ENCODE measurements around the gene MPPED1.

Gene MPPED1

DNA sequence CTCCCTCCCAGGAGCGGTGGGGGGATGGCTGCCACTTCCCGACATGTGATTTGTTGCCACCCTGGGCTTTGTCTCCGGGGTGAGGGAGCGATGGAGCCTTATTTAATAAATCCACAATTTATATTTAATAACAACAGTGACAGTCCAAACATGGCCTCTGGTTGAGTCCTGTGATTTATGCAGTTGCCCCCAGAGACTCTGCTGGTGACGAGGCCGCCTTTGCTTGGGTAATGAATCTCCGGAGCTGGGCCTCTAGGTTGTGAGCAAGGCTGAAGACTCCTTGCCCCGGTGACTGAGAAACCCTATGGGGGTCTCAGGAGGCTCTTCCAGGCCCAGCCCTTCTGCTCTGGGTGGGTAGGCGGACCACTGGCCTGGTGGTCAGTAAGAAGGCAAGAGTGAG, 16.7 kb downstream of the MPPED1 start:
- DNase-seq = no peak

DNA sequence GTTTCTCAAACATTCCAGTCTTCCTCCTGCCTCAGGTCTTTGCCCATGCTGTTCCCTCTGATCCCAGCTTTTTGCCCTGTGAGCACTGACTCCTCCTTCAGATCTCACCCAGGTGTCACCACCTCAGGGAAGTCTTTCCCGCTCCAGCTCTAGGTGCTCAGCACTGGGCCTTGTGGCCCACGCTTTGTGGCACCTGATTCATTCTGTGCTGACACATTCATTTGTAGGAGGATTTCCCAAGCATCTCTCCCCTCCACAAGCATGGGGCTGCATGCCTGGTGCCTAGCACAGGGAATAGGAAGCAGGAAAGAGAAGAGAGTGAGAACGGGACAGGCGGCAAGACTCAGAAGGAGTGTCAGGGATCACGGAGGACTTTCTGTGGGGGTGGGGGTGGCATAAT, 17.6 kb downstream of the MPPED1 start:
- DNase-seq = peak in 1 of 51 donors; percentile 41

DNA sequence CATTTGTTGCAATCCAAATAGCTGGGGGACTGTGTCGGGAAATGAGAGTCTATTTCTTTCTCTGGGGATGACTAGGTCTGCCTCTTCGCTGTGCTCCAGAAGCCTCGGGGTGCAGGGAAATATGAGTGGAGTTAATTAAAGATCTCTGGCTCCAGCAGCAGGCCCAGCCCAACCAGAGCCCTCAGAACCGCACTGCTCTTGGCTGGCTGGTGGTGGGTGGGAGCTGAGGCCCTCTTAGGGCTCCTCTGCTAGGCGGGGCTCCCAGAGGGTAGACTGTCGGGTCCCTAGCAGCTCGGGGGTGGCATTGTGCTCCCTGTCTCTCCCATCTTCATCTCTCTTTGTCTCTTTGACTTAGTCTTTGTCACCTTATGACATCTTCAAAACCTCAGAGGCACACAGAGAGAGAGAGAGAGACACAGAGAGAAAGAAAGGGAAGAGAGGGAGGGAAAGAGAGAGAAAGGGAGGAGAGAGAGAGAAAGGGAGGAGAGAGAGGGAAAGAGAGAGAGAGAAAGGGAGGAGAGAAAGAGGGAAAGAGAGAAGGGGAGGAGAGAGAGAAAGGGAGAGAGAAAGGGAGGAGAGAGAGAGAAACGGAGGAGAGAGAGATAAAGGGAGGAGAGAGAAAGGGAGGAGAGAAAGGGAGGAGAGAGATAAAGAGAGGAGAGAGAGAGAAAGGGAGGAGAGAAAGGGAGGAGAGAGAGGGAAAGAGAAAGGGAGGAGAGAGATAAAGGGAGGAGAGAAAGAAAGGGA, 20.2 kb downstream of the MPPED1 start:
- no peak for DNase-seq

DNA sequence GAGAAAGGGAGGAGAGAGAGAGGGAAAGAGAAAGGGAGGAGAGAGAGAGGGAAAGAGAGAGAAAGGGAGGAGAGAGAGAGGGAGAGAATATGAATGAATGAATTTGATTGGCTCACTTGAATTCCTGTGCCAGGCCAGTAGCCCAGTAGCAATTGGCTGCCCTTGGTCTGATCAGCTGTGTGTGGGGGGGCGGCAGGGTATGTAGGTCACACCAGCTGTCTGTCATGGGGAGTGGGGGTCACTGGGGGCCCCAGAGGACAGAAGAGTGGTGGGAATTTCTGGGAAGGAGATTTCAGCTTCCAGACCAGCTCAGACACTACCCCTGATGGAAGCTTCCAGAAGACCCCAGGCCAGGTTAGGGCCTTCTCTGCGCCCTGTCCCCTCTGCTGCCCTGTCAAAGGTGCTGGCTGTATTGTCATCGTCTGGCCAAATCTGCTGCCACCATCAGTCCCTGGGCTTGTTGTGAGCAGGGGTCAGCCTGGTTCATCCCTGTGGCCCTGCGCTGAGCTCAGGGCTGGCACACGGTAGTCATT, 21.1 kb downstream of the MPPED1 start:
- no peak for DNase-seq

DNA sequence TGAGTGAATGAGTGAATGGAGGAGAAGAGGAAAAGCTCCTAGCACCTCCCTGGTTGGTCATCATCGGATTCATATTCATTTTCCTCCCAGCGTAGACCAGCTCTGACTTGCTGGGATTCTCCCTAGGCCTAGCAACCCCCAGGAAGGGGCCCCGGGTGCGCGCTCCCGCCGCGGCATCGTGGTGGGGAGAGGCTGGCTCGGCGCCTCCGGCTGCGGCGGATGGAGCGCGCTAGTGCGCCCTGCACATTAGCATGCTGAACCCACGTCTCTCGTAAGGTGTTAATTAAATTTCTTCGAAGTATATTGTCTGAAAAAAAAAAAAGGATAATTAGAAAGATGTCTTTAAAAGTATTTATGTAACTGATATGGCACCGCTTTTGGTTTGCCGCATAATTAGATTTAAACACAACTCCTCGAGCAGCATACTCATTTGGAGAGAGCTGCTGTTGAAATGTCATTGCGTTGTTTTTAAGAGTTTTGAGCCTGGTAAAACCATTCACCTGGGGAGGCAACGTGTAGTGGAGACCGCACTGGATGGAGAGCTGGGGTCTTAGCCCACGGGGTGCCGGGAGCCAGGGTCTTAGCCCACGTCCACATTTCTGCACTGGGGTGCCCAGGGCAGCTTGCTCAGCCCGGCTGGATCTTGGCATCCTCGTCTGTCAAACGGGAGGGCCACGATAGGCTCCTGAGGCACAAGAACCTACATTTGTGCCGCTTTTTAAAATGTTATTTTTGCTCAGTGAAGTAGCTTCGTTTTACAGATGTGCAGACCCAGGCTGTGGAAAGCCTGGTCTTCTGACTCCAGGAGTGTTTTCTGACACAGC, 21.8 kb downstream of the MPPED1 start:
- DNase-seq = no peak

DNA sequence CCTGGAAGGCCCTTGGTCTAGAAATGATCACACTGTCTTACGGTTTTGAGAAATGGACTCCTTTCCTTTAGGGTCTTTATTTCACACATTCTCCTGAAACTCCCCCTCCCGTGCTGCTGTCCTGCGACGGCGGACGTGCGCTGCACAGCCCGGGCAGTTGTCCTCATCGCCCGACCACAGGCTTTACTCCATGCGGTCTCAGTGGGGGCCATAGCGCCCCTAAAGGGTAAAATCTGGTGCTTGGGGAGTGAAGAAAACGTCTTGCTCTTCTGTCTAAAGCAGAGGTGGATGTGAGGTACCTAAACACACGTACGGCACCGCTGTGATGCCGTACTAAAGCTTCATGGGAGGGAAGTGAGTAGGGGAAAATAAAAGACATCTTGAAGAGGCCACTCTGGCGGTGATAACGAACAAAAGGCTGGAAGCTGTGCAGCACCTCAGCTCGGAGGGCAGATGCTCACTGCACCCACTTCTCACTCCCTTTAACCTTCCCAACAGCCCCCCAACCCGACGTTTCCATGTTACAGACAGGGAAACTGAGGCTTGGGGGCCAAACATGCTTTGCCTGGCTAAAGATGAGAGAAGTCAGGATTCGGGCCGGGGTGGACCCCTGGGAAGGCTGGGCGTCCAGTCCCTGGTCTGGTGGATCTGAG, 22.6 kb downstream of the MPPED1 start:
- no peak for DNase-seq

DNA sequence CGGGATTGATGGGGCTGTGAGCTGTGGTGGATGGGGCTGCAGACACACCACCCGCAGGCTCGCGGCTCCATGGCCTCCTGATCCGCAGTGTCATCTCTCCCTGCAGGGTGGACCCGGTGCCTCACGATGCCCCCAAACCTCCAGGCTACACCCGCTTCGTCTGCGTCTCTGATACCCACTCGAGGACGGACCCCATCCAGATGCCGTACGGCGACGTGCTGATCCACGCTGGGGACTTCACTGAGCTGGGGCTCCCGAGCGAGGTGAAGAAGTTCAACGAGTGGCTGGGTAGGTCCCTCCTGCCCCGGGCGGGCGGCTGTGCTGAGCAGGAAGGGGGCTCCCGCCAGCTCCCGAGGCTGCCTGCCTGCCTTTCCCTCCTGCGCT, 23.1 kb downstream of the MPPED1 start:
- no peak for DNase-seq

DNA sequence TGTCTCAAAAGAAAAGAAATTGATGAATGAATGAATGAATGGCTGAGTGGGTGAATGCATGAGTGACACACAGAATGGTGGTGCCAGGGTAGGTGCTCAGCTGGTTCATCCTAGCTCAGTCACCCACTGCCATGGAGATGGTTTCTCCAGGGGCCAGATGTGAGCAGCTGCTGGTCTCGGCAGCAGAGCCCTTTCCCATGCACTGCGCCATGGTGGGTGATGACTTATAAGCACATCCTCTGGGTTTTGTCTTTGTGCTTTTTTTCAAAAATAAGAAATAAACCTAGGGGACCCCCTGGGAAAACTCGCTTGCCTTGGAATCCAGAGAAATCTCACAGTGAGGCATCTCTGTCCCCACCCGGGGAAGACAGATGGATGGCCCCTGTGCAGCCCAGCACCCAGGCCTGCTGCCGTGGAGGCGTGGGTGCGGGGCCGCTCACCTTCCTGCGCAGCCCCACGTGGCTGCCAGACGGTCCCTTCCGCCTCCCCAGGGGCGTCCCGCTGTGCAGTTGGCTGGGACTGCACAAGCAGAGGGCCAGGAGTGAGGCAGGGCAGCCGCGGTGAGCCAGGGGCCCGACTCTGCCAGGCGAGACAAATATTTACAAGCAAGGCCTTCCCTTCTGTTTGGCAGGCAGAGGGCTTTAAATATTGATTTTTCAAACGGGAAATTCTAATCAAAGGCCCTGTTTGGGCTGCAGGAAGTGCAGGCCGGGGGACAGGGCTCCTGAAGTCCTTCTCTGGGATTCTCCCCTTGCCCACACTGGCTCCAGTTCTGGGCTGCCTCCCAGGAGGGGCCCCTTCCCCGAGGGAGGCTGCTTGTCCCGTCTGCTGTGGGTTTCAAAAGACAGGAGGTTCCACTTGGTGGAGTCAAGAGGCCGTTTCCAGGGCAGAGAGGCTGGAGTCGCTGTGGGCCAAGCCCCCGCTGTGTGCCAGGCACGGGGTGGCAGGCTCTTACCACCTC, 24.3 kb downstream of the MPPED1 start:
- DNase-seq = peak in 9 of 51 donors; percentile 6 to 34 (median 10)

DNA sequence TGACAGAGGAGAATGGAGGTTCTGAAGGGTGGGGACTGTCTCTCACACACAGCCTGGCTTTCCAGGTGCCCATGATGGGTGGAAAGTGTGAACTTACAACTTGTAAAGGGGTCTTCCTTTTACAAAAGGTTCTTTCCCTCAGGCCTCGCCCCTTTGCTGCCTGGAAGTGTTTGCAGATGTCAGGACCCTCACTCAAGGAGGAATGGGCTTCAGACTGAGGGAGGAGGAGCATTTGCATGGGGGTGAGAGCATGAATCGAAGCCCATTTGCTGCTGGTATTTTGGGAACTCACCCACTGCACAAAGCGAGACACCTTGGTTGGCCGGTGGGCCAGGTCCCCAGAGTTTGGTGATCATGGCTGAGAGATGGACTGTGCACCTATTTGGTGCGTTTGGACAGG, 25.1 kb downstream of the MPPED1 start:
- DNase-seq = no peak

DNA sequence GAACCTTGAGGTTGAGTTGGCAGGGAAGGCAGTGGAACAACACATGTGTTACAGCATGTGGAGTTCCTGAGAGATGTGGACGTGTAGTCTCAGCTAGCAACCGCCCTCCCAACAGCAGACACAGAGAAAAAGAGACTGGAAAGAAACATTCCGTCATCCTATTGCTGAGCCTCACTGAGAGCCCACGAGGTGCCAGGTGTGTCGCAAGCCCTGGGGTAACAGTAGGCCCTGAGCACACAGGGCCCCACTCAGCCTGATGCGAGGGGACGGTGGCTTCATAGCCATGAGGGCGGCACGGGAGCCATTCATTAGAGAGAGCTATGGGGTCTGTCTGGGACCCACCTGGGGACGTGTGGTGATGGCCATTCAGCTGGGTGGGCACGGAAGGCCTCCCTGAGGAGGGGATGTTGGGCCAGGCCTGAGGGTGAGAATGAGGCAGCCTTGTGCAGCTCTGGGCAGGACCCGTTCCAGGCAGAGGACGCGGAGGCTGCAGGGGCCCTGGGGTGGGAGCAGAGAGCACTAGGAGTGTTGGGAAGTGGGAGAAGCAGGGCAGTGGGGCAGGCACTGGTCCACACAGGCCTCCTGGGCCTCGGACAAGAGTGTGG, 26.2 kb downstream of the MPPED1 start:
- no peak for DNase-seq

DNA sequence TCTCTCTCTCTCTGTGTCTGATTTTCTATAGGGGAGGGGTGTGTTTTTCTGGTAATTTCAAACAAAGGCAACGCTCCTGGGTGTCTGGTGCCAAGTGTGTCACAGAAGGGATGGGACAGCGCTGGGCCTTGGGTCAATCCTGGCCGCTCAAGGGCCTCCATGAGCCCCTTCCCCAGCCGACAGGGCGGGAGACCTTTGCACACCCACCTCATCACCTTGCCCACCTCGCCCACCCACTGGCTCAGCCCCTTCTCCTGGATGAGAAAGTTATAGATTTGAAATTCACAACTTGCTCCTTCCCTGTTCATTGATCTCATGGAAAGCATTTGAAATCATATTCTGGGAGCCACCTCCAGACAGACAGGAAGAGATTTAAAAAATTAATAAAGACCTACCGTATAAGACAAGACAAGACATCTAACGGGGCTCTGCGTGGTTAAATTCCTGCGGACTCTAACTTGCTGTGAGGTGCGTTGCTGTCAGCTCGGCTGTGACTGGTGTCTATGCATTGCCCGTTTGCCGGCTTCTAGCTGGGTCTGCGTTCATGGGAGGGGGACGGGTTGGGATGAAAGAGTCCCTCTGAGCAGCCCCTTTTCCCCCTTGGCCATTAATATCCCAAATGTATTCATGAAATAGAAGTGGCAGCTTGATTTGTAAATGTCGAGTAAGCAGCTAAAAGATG, 27.0 kb downstream of the MPPED1 start:
- no peak for DNase-seq

DNA sequence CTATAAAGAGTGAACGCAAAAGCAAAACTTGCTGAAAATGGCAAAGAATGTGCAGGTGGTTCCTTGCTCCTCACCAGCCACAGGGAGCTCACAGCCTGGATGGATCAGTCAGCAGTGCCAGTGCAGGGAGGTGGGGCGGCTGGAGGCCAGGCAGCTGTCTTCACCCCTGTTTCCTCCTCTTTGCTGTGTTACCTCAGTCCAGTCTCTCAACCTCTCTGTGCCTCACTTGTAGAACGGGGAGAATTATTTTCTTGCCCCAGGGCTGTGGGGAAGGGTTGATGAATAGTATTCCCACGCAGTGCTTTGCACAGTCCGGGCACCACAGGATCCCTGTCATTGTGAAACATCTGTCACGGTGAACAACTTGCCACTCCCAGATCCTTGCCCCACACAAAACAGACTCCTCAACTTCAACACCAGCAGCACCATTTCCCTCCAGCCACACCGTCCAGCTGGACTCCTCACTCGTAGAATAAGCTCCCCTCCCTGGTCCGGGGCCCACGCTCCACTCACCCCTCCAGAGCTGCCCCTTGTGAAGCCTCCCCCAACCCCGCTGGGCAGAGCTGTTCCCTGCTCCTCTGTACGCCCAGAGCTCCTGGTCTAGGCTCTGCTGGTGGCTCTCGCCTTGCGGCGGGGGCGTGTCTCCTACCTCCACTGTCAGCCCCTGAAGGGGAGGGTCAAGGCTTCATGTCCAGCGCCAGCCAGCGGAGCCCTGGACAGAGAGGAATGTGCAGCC, 27.7 kb downstream of the MPPED1 start:
- no peak for DNase-seq

DNA sequence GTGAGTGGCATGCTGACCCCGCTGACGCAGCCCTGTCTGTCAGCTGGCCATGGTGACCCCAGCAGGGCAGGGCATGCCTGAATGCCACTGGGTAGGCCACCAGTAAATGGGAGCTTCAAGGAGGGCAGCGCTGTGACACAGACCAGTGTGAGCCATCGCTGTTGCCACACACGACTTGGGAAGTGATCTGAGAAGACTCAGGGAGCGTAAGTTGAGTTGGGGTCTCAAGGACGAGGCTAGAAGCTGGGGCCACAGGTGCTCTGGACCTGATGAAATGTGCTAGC, 28.2 kb downstream of the MPPED1 start:
- no peak for DNase-seq

DNA sequence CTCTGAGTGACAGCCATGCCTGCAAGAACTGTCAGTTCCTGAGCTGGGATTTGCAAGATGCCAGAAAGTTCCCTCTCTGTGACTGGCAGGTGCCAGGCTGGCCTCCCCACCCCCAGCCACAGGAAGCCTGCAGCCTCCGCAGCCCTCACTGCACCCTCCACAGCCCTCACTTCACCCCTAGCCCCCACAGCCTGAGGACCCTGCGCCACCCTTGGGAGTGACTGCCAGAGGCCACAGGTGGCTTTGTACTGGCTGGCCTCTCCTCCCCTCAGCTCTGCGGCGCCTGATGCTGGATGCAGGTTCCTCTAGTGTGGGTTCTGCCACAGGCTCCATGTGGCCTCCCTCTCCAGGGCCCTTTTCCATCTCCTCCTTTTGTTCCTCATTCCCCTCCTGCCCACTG, 28.7 kb downstream of the MPPED1 start:
- DNase-seq = no peak

DNA sequence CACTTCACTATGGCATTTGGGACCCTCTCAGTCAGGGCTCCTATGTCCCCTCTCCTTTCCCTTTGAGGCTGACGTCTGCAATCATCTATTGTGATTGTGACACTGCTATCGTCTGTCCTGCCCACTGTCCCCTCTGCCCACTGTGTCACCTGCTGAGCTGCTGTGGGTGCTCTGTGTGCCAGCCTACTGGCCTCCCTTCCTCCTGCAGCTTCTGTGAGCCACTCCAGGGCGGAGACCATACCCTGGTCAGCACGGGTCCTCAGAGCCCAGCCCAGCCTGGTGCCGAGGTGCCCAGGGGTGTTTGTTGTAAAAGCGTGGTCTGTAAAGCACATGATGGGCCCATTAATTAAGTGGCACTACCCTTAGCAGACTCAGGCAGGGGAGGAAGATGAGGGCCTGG, 29.4 kb downstream of the MPPED1 start:
- no peak for DNase-seq

DNA sequence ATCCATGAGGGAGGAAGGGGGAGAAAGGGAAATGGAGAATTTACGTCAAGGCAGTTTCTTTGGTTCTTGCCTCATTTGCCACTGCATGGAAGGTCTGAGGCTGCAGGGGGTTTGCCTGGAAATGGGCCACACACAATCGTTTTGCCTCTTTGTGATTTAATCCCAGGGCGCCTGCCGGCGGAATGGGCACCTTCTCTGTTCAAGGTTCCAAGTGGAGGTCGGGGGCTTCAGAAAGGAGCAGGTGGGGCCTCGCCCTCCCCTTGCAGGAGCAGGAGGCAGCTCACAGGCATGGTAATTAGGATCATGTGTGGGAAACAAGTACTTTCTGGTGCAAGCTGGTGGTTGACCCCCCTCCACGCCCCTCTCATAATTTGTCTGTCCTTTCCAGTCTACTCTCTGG, 29.9 kb downstream of the MPPED1 start:
- no peak for DNase-seq

DNA sequence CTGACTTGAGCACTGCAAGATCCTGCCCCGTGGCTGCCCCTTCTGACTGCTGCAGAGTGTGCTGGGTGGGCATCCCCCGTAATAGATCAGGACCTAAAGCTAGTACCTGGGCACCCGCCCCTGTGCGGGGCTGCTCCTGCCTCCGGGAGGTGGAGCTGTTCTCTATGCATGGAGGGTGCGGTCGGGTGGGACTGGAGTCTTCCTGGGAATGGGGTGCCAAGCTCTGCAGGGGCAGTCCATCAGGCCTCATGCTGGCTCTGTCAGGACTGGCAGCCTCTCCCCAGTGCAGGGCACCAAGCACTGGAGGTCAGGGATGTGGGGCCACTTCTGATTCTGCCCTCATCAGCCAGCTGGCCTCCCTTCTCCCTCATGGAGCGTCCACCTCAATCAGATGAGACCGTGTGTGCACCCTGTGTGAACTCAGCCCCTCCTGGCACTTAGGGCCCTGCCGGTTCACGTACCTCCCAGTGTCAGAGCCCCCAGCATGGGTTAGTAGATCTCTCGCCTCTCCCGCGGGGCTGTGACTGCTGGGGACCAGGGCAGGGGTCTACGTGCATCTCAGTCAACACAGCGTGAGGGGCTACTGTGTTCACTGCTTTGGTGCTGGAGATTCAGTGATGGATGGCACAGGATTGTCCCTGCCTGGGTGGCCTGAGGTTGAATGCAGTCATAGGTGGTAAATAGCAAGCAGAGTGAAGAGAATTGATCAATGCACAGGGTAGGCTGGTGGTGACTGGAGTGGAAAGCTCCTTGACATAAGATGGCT, 30.8 kb downstream of the MPPED1 start:
- no peak for DNase-seq

DNA sequence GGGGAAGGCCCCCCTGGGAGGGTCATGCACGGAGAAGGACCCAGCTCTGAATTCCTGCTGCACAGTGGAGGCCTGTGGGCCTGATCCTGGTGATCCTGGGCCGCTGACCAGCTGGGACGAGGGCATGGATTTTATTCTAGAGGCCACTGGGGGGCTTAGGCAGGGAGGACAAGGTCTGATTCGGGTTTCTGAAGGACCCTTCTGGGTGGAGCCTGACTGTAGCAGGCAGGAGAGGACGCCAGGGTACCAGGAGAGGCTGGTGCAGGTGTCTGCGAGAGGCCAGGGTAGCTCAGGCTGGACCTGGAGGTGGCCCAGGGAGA, 31.3 kb downstream of the MPPED1 start:
- DNase-seq = no peak

Data from hypothalamus (tissue), 51 donors.